Caki2 (cell line): Measurements from ENCODE around the gene MKLN1. TPM values are rescaled to one million over a fixed set of nuclear protein-coding genes. Genes with fewer than 3 reads are reported as not detected.

ENCODE experiments used
- DNase-seq: peaks from one replicate; pipeline ENCODE4 v3.0.0-alpha.2; 2015; ENCODE audit warnings: low read depth
- in situ Hi-C: cut with HindIII; loops from 2 replicates; pipeline ENCODE4 v1.10.0; 2016; ENCODE audit warnings: low sequenced_read_pairs, low pct_unique_long_range_greater_than_20kb, mixed read lengths
- total RNA-seq: library from RNA; depleted of rRNA; stranded (reverse); fragments of >200 nt; shearing (Covaris generic); gene quantifications from 2 replicates; pipeline ENCODE4 v1.2.3, GENCODE V29; 2014; ENCODE audit warnings: low replicate concordance; rRNA removed

Gene MKLN1
- total RNA-seq, 1 experiment from 2014 or later: 21.5 TPM

- in situ Hi-C loops: no loop called here
- no peak for DNase-seq
Measured at GRCh38 chr7:131544449-131545301, 217.0 kb downstream of the MKLN1 start.

- in situ Hi-C loops: no loop called here
- peak; percentile 58 for DNase-seq
Measured at GRCh38 chr7:131546126-131546525, 218.4 kb downstream of the MKLN1 start.

Other genes with a start within 250 kb of the MKLN1 start
- 0.61 and 3.6 TPM in 2 replicates for gene PODXL, start 228.8 kb downstream of the MKLN1 start, total RNA-seq